Liver (tissue), 9 donors: ENCODE measurements around the gene PTTG2. TPM values are rescaled to one million over a fixed set of nuclear protein-coding genes. Genes with fewer than 3 reads are reported as not detected.

Source experiments
- DNase-seq: peaks from one replicate; pipeline ENCODE4 v3.0.0-alpha.2; 2017; ENCODE audit warnings: low spot score
- H3K27ac ChIP-seq, 2 donors: one replicate each; pipeline ENCODE4 v1.7.0; 2013; ENCODE audit warnings: inconsistent platforms in 2 of 2, low read length in 2 of 2, control low read depth in 1 of 2, low read depth in 1 of 2, mild to moderate bottlenecking in 1 of 2
- H3K27me3 ChIP-seq, 4 donors: one replicate each; pipeline versions ENCODE4 v1.6.1 to v1.7.0; 2013; ENCODE audit warnings: low read length in 3 of 4, inconsistent platforms in 1 of 4, mild to moderate bottlenecking in 1 of 4, moderate library complexity in 1 of 4; ENCODE audit not compliant: control insufficient read depth in 4 of 4, insufficient read depth in 4 of 4
- H3K36me3 ChIP-seq, 4 donors: one replicate each; pipeline versions ENCODE4 v1.6.1 to v1.7.0; 2013; ENCODE audit warnings: low read length in 3 of 4, mild to moderate bottlenecking in 3 of 4, low read depth in 1 of 4, moderate library complexity in 1 of 4; ENCODE audit not compliant: control insufficient read depth in 4 of 4, insufficient read depth in 3 of 4
- H3K4me1 ChIP-seq, 4 donors: one replicate each; pipeline versions ENCODE4 v1.6.1 to v1.7.0; 2013; ENCODE audit warnings: low read length in 3 of 4, mild to moderate bottlenecking in 3 of 4, moderate library complexity in 1 of 4; ENCODE audit not compliant: control insufficient read depth in 4 of 4, insufficient read depth in 4 of 4
- H3K4me3 ChIP-seq, 3 donors: one replicate each; pipeline versions ENCODE4 v1.6.1 to v1.7.0; 2013; ENCODE audit warnings: low read length in 3 of 3, control low read depth in 1 of 3, low read depth in 1 of 3, mild to moderate bottlenecking in 1 of 3
- H3K9ac ChIP-seq, 2 donors: one replicate each; pipeline ENCODE4 v1.7.0; 2013; ENCODE audit warnings: low read length in 2 of 2, mild to moderate bottlenecking in 2 of 2, moderate library complexity in 2 of 2, control low read depth in 1 of 2, low read depth in 1 of 2
- H3K9me3 ChIP-seq, 4 donors: one replicate each; pipeline versions ENCODE4 v1.6.1 to v1.7.0; 2013; ENCODE audit warnings: low read length in 3 of 4; ENCODE audit not compliant: control insufficient read depth in 4 of 4
- ATF3 ChIP-seq: IDR thresholded peaks from 2 replicates; pipeline ENCODE4 v1.6.1; 2016; ENCODE audit warnings: antibody characterized with exemption
- CTCF ChIP-seq: fragments of 150-350 bp; IDR thresholded peaks from 2 replicates; pipeline ENCODE4 v1.5.1; 2017; ENCODE audit warnings: improper control_type of control experiment, low read depth, low read length; ENCODE audit not compliant: missing input control
- EGR1 ChIP-seq, 2 donors: IDR thresholded peaks; 2 replicates each; pipeline ENCODE4 v1.6.1; 2016 to 2018; ENCODE audit warnings: antibody characterized with exemption in 2 of 2, low read depth in 2 of 2
- FOXA1 ChIP-seq: IDR thresholded peaks from 2 replicates; pipeline ENCODE4 v1.6.1; 2016; ENCODE audit warnings: antibody characterized with exemption
- HNF4A ChIP-seq, 2 donors: conservative IDR thresholded peaks; 2 replicates each; pipeline ENCODE4 v1.6.1; 2016; ENCODE audit warnings: antibody characterized with exemption in 2 of 2, mild to moderate bottlenecking in 2 of 2
- HNF4G ChIP-seq: IDR thresholded peaks from 2 replicates; pipeline ENCODE4 v1.6.1; 2016; ENCODE audit warnings: antibody characterized with exemption
- RAD21 ChIP-seq, 2 donors: IDR thresholded peaks; 2 replicates each; pipeline ENCODE4 v1.6.1; 2016; ENCODE audit warnings: antibody characterized with exemption in 2 of 2, mild to moderate bottlenecking in 2 of 2
- REST ChIP-seq: IDR thresholded peaks from 2 replicates; pipeline ENCODE4 v1.6.1; 2016; ENCODE audit warnings: antibody characterized with exemption, mild to moderate bottlenecking
- SP1 ChIP-seq: IDR thresholded peaks from 2 replicates; pipeline ENCODE4 v1.6.1; 2018; ENCODE audit warnings: antibody characterized with exemption, mild to moderate bottlenecking
- YY1 ChIP-seq: IDR thresholded peaks from 2 replicates; pipeline ENCODE4 v1.6.1; 2016; ENCODE audit warnings: antibody characterized with exemption, mild to moderate bottlenecking
- ZBTB33 ChIP-seq: IDR thresholded peaks from 2 replicates; pipeline ENCODE4 v1.6.1; 2016; ENCODE audit warnings: antibody characterized with exemption
- WGBS: extraction: QIAGEN DNeasy Blood & Tissue Kit; methylation state at CpG from one replicate; pipeline ENCODE4 v1.1.7; 2013; 5-methylcytosine and 5-hydroxymethylcytosine counted together
- polyA plus RNA-seq, 2 donors: library from polyadenylated mRNA; stranded (reverse) in 1 of 2; unstranded in 1 of 2; fragments of 200-250 nt in 1 of 2; fragments of >200 nt in 1 of 2; fragmentation: Nextera tagmentation in 1 of 2; extraction: Ambion mirVana in 1 of 2; gene quantifications; one replicate each; pipeline versions ENCODE4 v1.2.1 to v1.2.3, GENCODE V29; 2013 to 2015
- total RNA-seq, 2 donors: library from RNA; depleted of rRNA; stranded (reverse); fragments of >200 nt; gene quantifications; one replicate each; pipeline ENCODE4 v1.2.3, GENCODE V29; 2014
- donor health status: healthy.
- donor health status: healthy.
- donor health status: healthy.
- donor health status: healthy.
- donor health status: healthy.

Gene PTTG2
- total and polyA plus RNA-seq, 4 donors, result 0.24 to 0.92 TPM; not detected in 2

GRCh38 chr4:37924946-37925345 is 35.3 kb upstream of the PTTG2 start:
- Histone ChIP-seq H3K27ac (no peak overlapping the region), H3K9me3 (no peaks in the 10 kb centered on the region), H3K4me3 (no peak overlapping the region), H3K4me1 (peaks cover 3 to 12% (median 9%) of the 10 kb centered on the region in 4 donors), H3K36me3 (no peaks in the 10 kb centered on the region), H3K27me3 (no peaks in the 10 kb centered on the region), H3K9ac (no peak overlapping the region)
- TF ChIP-seq EGR1 (IDR thresholded peaks at IDR 0.05; ENCODE audit: low read depth in 2 of 2), result no peak
- TF ChIP-seq ATF3, result no peak
- no peak for TF ChIP-seq CTCF
- no peak for TF ChIP-seq SP1
- no peak for TF ChIP-seq ZBTB33
- no peak for TF ChIP-seq RAD21 (IDR thresholded peaks at IDR 0.05)
- 91% methylated on average over 7 of the region's 7 CpGs for WGBS
- DNase-seq, result no peak

GRCh38 chr4:37927434-37927833 is 32.8 kb upstream of the PTTG2 start:
- peaks cover 3 to 12% (median 9%) of the 10 kb centered on the region in 4 donors for H3K4me1 ChIP-seq
- DNase-seq, result no peak
- no peak overlapping the region for H3K4me3 ChIP-seq
- H3K9ac ChIP-seq, result no peak overlapping the region
- no peaks in the 10 kb centered on the region for H3K9me3 ChIP-seq
- no peaks in the 10 kb centered on the region for H3K36me3 ChIP-seq
- no peak for TF ChIP-seq REST
- TF ChIP-seq EGR1 (IDR thresholded peaks at IDR 0.05; ENCODE audit: low read depth in 2 of 2), result no peak
- no peak for TF ChIP-seq HNF4A (conservative IDR thresholded peaks at IDR 0.05)
- TF ChIP-seq FOXA1, result no peak
- TF ChIP-seq YY1, result no peak
- no peak for TF ChIP-seq HNF4G
- H3K27ac ChIP-seq, result no peak overlapping the region
- no peaks in the 10 kb centered on the region for H3K27me3 ChIP-seq
- WGBS, result 93% methylated on average over 4 of the region's 4 CpGs
